GM18508 (cell line): ENCODE results near the gene FHIT.

Experiments
- ATAC-seq: cut with Tn5 transposase; IDR thresholded peaks from one replicate; pipeline ENCODE4 v1.9.1; 2021; ENCODE audit warnings: moderate number of reproducible peaks; ENCODE audit not compliant: insufficient read depth, unreplicated experiment

FHIT gene

DNA sequence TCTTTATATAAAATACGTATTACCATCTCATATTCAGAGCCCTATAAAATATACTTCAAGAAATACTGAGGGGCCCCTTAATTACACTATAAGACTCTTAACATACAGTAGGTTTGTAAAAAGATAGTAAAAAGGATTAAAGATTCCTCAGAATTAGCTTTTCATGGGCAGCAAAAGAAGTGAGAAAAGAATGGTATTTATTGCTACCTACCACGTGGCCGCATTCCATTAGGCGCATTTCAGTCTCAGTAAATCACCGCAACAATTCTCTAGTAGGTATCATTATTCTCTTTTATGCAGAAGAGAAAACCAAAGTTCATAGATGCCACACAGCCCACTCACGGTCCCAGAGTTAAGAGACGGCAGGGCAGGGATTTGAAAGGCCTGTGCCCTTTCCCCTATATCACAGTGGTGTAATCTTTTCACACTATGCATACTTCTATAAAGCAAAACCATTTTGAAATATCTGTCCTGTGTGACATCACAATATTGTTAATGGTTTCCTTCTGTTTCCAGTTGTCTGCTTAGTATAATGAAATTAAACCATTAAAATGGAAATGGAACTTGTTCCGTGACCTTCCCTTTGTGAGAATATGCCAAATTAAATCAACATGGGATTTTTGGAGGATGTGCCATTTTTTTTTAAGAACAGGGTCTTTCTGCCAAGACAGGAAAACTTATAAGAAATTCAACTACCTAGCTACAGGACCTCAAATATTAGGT is 1072.2 kb downstream of the FHIT start:
- ATAC-seq: no peak

- no peak for ATAC-seq
These were observed 1073.5 kb downstream of the FHIT start for GRCh38 chr3:60177726-60178125.

GRCh38 chr3:60176614-60177013 is 1074.6 kb downstream of the FHIT start:
- ATAC-seq: no peak

DNA sequence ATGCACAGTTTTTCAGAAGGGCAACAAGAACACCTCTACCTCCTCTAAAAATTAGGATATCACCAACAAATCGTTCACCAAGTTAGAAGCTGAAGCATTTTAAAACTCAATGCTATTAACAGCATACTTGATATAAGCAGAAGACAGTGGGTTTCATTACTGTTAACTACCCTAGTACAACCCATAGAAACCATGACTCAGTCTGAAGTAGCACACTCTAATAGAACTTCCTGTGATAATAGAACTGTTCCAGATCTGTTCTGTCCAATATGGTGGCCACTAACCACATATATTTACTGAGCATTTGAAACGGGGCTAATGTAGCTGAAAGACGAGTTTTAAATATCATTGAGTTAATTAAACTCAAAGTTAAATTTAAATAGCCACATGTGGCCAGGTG is 1075.6 kb downstream of the FHIT start:
- ATAC-seq: no peak

GRCh38 chr3:60169755-60170154 is 1081.5 kb downstream of the FHIT start:
- no peak for ATAC-seq

- ATAC-seq: no peak
These were observed 1084.1 kb downstream of the FHIT start for GRCh38 chr3:60167186-60167585.

GRCh38 chr3:60160822-60161748 is 1090.2 kb downstream of the FHIT start:
- ATAC-seq: no peak

DNA sequence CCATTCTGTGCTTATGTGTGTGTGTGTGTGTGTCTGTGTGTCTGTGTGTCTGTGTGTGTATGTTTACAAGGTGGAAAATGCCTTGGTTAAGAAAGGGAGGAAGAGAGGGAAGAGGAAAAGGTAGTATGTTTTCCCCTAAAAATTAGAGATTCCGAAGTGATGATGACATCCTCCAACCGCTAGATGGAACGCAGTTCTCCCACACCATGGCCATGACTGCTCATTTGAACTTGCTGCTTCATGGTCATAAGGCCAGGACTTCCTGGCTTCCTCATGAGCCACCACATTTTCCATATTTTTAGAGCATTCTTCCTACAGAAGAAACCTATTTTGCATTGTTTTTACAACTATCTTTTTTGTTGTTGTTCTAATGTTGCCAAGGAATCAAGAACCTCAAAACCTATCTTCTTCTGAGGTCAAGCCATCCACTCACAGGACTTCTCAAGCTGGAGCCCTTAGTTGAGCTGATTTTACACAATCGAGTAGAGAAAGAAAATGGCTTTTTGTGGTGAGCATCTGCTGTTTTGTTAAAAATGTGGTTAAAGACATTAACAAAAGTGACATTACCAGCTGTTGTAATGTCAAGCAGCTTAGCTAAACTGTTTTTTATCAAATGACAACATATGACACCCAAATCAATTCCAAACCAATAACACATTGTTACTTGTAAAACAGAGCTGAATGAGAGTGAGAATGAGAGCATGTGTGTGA is 1091.0 kb downstream of the FHIT start:
- no peak for ATAC-seq

- no peak for ATAC-seq
These were observed 1093.2 kb downstream of the FHIT start for GRCh38 chr3:60158035-60158434.

GRCh38 chr3:60154011-60154410 is 1097.2 kb downstream of the FHIT start:
- ATAC-seq: no peak

DNA sequence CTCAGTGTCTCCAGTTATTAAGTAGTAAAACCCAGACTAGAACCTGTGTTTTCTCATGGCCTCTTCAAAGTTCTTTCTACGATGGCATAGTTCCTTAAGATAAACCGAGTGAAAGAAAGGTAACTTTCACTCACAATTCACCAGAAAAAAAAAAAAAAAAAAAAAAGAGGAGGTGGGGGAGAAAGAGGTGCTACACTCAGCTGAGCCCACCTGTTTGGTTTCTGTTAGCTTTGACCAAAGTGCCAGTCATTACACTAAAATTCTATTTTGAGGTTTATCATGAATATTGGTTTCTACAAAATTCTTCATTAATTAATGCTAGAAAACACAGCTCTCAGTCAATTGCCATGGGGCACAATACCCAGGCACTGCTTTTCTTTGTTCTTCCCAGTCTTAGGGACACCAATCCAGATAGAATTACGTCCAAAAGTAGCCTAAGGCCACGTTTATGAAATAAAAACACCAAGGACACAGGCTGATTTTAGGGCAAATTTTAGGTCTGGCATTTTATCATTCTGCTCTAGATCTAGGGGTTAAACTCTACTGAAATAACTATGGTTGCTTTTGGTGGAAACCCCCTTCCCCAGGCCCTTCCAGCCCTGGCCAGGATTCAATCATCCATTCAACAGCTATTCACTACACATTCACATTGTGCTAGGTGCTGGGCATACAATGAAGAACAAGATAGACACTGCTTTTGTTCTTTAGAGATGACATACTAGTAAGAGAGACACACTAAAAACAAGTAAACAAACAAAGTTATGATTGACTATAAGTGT is 1097.8 kb downstream of the FHIT start:
- no peak for ATAC-seq

- ATAC-seq: no peak
These were observed 1101.8 kb downstream of the FHIT start for GRCh38 chr3:60149501-60149900.

GRCh38 chr3:60147249-60147950 is 1103.9 kb downstream of the FHIT start:
- ATAC-seq: no peak

GRCh38 chr3:60146121-60146520 is 1105.1 kb downstream of the FHIT start:
- no peak for ATAC-seq

- ATAC-seq: no peak
These were observed 1107.2 kb downstream of the FHIT start for GRCh38 chr3:60144071-60144470.

DNA sequence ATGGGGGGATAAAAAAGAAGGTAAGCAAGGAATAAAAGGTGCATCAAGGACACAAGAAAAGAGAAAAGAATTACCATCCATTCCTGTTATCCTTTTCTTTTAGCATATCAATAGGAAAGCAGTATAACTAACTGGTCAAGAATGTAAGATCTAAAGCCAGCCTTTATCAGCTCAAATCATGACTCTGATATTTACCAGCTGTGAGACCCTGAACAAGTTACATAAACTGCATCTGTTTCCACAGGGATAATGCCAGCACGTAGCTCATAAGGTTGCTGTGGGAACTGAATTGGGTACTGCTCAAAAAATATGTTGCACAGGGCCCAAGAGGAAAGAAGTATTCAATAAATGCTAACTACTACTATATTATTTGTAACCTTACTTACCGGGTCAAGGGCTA is 1109.2 kb downstream of the FHIT start:
- no peak for ATAC-seq

DNA sequence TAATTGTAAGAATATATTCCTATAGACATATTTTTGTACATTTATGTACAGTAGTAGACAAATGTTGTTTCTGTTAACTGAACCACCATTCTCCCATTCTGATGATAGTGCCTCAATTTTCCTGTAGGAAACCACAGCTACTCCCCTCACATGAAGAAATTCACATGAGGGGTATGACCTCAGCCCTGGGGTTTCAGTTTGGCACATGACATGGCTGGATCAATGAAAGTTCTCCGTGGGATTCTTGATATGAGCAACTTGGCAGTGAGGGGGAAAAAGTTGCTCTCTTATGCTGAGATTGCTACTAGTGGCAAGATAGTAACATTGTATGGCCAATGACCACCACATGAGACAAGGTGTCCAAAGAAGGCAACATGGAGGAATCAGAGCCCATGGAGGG is 1111.1 kb downstream of the FHIT start:
- no peak for ATAC-seq

DNA sequence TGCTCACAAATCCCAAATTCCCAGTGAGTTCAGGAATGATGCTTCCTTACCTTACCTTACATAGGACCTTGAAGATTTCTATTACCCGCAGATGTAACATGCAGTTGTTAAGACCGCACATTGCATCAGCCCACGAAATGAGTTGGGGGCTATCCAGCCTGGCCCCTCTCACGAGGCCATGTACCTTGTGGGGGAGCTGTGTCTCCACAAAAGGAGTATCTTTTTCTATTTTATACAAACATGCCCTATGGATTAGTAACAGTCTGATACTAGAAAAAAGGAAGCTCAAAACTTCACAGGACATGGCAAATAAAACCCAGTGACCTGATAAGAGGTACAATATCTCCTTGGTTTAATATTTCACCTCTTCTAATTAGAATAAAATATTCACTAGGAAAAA is 1114.7 kb downstream of the FHIT start:
- no peak for ATAC-seq

DNA sequence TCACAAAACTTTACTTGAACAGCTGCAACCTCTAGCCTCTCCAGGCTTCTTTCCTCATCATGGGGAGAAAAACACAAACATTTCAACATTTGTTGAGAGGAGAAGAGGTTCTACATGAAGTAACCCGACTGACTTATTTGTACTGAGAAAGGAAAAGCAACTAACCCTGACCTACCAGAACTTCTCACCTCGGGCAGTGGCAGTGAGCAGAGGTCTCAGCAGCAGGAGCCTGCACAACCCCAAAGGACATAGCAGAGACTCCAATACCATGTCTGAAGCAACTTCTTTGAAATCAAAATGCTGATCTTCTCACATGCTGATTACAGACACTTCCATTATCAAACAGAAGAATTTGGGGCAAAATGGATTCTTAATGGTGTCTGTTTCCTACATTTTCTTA is 1115.8 kb downstream of the FHIT start:
- ATAC-seq: no peak
